Astrocyte (in vitro differentiated cells and primary cell): ENCODE measurements around the gene DNAJC24. TPM values are rescaled to one million over a fixed set of nuclear protein-coding genes. Genes with fewer than 3 reads are reported as not detected.

ENCODE experiments used
- DNase-seq: peaks from one replicate; pipeline ENCODE4 v3.0.0-alpha.2; 2010; ENCODE audit warnings: low read depth
- FAIRE-seq: peaks from 2 replicates; lab custom pipeline; 2011; peaks lifted over from hg19 to GRCh38; lab: Jason Lieb, UNC
- H2AFZ ChIP-seq: 2 replicates; pipeline ENCODE4 v1.6.0; 2012; ENCODE audit warnings: low read depth, low read length, inconsistent platforms
- H3K27ac ChIP-seq: 2 replicates; pipeline ENCODE4 v1.5.1; 2011; ENCODE audit warnings: low read depth, low read length, inconsistent platforms
- H3K27me3 ChIP-seq: 2 replicates; pipeline ENCODE4 v1.6.0; 2011; ENCODE audit warnings: low read length, inconsistent platforms; ENCODE audit not compliant: insufficient read depth
- H3K36me3 ChIP-seq: 2 replicates; pipeline ENCODE4 v1.5.1; 2011; ENCODE audit warnings: low read length, inconsistent platforms; ENCODE audit not compliant: insufficient read depth
- H3K4me1 ChIP-seq: 2 replicates; pipeline ENCODE4 v1.5.1; 2011; ENCODE audit warnings: low read length, inconsistent platforms; ENCODE audit not compliant: insufficient read depth
- H3K4me2 ChIP-seq: 2 replicates; pipeline ENCODE4 v1.6.0; 2012; ENCODE audit warnings: low read length, inconsistent platforms
- H3K4me3 ChIP-seq: 2 replicates; pipeline ENCODE4 v1.5.1; 2011; ENCODE audit warnings: low read depth, mild to moderate bottlenecking, low read length, inconsistent platforms; ENCODE audit not compliant: insufficient read depth
- H3K79me2 ChIP-seq: 2 replicates; pipeline ENCODE4 v1.6.0; 2012; ENCODE audit warnings: mild to moderate bottlenecking, low read length, inconsistent platforms; ENCODE audit not compliant: insufficient read depth
- H3K9ac ChIP-seq: 2 replicates; pipeline ENCODE4 v1.6.0; 2012; ENCODE audit warnings: mild to moderate bottlenecking, low read length, inconsistent platforms
- H3K9me3 ChIP-seq: 2 replicates; pipeline ENCODE4 v1.5.1; 2012; ENCODE audit warnings: low read depth, mild to moderate bottlenecking, low read length, inconsistent platforms; ENCODE audit not compliant: insufficient read depth
- H4K20me1 ChIP-seq: 2 replicates; pipeline ENCODE4 v1.6.0; 2012; ENCODE audit warnings: low read length, inconsistent platforms; ENCODE audit not compliant: insufficient read depth
- H3K27ac Mint-ChIP-seq: one replicate; pipeline ENCODE4 v1.8.0; 2021; ENCODE audit warnings: mild to moderate bottlenecking, mixed read lengths; ENCODE audit not compliant: unreplicated experiment
- H3K27me3 Mint-ChIP-seq: one replicate; pipeline ENCODE4 v1.8.0; 2021; ENCODE audit warnings: low read depth, mixed read lengths; ENCODE audit not compliant: unreplicated experiment
- H3K36me3 Mint-ChIP-seq: one replicate; pipeline ENCODE4 v1.8.0; 2021; ENCODE audit warnings: low read depth, mixed read lengths; ENCODE audit not compliant: unreplicated experiment
- H3K4me1 Mint-ChIP-seq: one replicate; pipeline ENCODE4 v1.8.0; 2021; ENCODE audit warnings: low read depth, mixed read lengths; ENCODE audit not compliant: unreplicated experiment
- H3K4me3 Mint-ChIP-seq: one replicate; pipeline ENCODE4 v1.8.0; 2021; ENCODE audit warnings: mild to moderate bottlenecking, moderate library complexity, mixed read lengths; ENCODE audit not compliant: unreplicated experiment
- H3K9me3 Mint-ChIP-seq: one replicate; pipeline ENCODE4 v1.8.0; 2021; ENCODE audit warnings: mild to moderate bottlenecking, mixed read lengths; ENCODE audit not compliant: unreplicated experiment
- CTCF ChIP-seq: IDR thresholded peaks from 2 replicates; pipeline ENCODE4 v1.5.1; 2011; ENCODE audit warnings: low read depth, mild to moderate bottlenecking, inconsistent platforms, low read length, moderate library complexity; ENCODE audit not compliant: insufficient read depth
- EZH2 ChIP-seq: IDR thresholded peaks from 2 replicates; pipeline ENCODE4 v1.6.1; 2012; ENCODE audit warnings: mild to moderate bottlenecking, low read length, inconsistent platforms; ENCODE audit not compliant: insufficient read depth
- total RNA-seq: library from RNA; stranded (reverse); gene quantifications from 2 replicates; pipeline ENCODE4 v1.2.1, GENCODE V29; 2021

Gene DNAJC24
- total RNA-seq, 1 donor from 2014 or later: 23.1 TPM

GRCh38 chr11:31361743-31362142 lies 7.9 kb upstream of the DNAJC24 start:
- Histone ChIP-seq H3K27me3 (no peaks in the 10 kb centered on the region), H3K79me2 (no peaks in the 10 kb centered on the region), H4K20me1 (no peaks in the 10 kb centered on the region), H3K4me2 (no peak overlapping the region), H3K4me1 (no peaks in the 10 kb centered on the region), H3K9me3 (no peaks in the 10 kb centered on the region), H3K36me3 (no peaks in the 10 kb centered on the region), H3K27ac (no peak overlapping the region), H3K9ac (no peak overlapping the region), H2AFZ (no peak overlapping the region), H3K4me3 (no peak overlapping the region)
- TF ChIP-seq CTCF: no peak
- TF ChIP-seq EZH2: no peak
- no peak overlapping the region for H3K4me3 Mint-ChIP-seq
- no peak overlapping the region for H3K27ac Mint-ChIP-seq
- no peaks in the 10 kb centered on the region for H3K9me3 Mint-ChIP-seq
- FAIRE-seq: no peak
- no peaks in the 10 kb centered on the region for H3K27me3 Mint-ChIP-seq
- no peaks in the 10 kb centered on the region for H3K4me1 Mint-ChIP-seq
- no peaks in the 10 kb centered on the region for H3K36me3 Mint-ChIP-seq
- DNase-seq: no peak

- Histone ChIP-seq H3K4me3 (no peak overlapping the region), H3K27ac (no peak overlapping the region), H3K27me3 (no peaks in the 10 kb centered on the region), H3K36me3 (no peaks in the 10 kb centered on the region), H3K4me1 (no peaks in the 10 kb centered on the region), H4K20me1 (no peaks in the 10 kb centered on the region), H3K4me2 (no peak overlapping the region), H2AFZ (no peak overlapping the region), H3K9ac (no peak overlapping the region), H3K9me3 (no peaks in the 10 kb centered on the region), H3K79me2 (peaks cover 13% of the 10 kb centered on the region)
- FAIRE-seq: no peak
- no peak for DNase-seq
- Mint-ChIP-seq H3K27ac (no peak overlapping the region), H3K36me3 (no peaks in the 10 kb centered on the region), H3K4me3 (no peak overlapping the region), H3K27me3 (no peaks in the 10 kb centered on the region), H3K4me1 (peaks cover 10% of the 10 kb centered on the region), H3K9me3 (no peaks in the 10 kb centered on the region)
- TF ChIP-seq CTCF: no peak
- TF ChIP-seq EZH2: no peak
Observed at GRCh38 chr11:31366795-31367194, 2.9 kb upstream of the DNAJC24 start.

DNA sequence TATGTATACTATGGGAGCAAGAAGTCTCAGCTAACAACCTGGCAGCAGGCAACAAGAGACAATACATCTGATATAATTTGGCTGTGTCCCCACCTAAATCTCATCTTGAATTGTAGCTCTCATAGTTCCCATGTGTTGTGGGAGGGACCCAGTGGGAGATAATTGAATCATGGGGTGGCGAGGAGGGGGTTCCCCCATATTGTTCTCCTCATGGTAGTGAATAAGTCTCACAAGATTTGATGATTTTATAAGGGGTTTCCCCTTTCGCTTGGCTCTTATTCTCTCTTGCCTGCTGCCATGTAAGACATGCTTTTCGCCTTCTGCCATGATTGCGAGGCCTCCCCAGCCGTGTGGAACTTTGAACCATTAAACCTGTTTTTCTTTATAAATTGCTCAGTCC lies 6.2 kb downstream of the DNAJC24 start:
- DNase-seq (no peak), FAIRE-seq (no peak)
- Histone ChIP-seq H3K9ac (no peak overlapping the region), H4K20me1 (no peaks in the 10 kb centered on the region), H3K9me3 (no peaks in the 10 kb centered on the region), H3K4me3 (no peak overlapping the region), H3K27ac (no peak overlapping the region), H3K27me3 (no peaks in the 10 kb centered on the region), H3K36me3 (no peaks in the 10 kb centered on the region), H2AFZ (no peak overlapping the region), H3K4me1 (no peaks in the 10 kb centered on the region), H3K79me2 (peaks cover 19% of the 10 kb centered on the region), H3K4me2 (no peak overlapping the region)
- H3K4me3 Mint-ChIP-seq: no peak overlapping the region
- H3K36me3 Mint-ChIP-seq: no peaks in the 10 kb centered on the region
- H3K27me3 Mint-ChIP-seq: no peaks in the 10 kb centered on the region
- peaks cover 4% of the 10 kb centered on the region for H3K4me1 Mint-ChIP-seq
- no peaks in the 10 kb centered on the region for H3K9me3 Mint-ChIP-seq
- TF ChIP-seq EZH2 (no peak), CTCF (no peak)
- H3K27ac Mint-ChIP-seq: no peak overlapping the region
